ENCODE data around the gene TRIM63.

Gene TRIM63

DNA sequence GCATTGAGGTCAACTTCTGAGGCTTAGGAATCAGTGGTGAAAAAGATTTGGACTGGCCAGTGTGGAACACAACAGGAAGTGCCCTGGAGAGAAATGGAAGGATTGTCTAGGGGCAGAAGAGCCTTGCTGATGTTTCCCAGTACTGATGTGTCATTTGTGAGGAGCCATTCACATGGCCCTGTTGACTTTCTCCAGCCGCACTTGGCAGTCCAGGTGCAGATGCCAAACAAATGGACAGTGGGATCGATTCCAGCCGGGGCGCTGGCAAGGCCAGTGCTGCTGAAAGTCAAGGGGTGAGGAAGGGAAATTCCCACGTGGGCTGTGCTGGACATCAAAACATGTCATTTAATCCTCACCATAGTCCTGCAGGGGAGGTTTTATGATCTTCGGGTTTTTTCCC, 4.9 kb upstream of the TRIM63 start:
- TF ChIP-seq FOXM1 (IDR thresholded peaks at IDR 0.05; ENCODE audit: borderline replicate concordance, low read depth): no peak

DNA sequence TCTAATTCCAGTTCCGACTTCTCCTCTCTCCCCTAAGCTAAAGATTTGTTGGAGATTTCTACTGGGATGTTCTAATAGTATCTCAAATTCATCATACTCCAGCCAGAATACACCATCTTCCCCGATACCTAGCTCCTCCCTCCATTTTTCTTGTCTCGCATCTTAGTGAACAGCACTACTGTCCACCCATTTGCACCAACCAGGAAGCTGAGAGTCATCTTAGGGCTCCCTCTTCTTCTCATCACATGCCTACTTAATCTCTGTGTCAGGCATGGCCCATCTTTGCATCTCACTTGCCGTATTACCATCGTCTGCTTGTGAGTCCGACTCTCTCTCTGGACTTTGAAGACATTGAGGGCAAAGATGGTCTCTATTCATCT, 3.5 kb upstream of the TRIM63 start:
- TF ChIP-seq TCF12 (IDR thresholded peaks at IDR 0.05; ENCODE audit: low read depth) (no peak), FOXM1 (IDR thresholded peaks at IDR 0.05; ENCODE audit: borderline replicate concordance, low read depth) (no peak), RAD21 (IDR thresholded peaks at IDR 0.05; ENCODE audit: low read depth) (no peak), TEAD4 (IDR thresholded peaks at IDR 0.05) (no peak), EGR1 (IDR thresholded peaks at IDR 0.05) (no peak), ZBTB7A (IDR thresholded peaks at IDR 0.05; ENCODE audit: low read depth) (no peak)
- TF ChIP-seq, protein P1, sequence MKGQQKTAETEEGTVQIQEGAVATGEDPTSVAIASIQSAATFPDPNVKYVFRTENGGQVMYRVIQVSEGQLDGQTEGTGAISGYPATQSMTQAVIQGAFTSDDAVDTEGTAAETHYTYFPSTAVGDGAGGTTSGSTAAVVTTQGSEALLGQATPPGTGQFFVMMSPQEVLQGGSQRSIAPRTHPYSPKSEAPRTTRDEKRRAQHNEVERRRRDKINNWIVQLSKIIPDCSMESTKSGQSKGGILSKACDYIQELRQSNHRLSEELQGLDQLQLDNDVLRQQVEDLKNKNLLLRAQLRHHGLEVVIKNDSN (IDR thresholded peaks at IDR 0.05): no peak
- TF ChIP-seq, protein P2, sequence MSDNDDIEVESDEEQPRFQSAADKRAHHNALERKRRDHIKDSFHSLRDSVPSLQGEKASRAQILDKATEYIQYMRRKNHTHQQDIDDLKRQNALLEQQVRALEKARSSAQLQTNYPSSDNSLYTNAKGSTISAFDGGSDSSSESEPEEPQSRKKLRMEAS (IDR thresholded peaks at IDR 0.05): no peak
- TF ChIP-seq, protein P3, sequence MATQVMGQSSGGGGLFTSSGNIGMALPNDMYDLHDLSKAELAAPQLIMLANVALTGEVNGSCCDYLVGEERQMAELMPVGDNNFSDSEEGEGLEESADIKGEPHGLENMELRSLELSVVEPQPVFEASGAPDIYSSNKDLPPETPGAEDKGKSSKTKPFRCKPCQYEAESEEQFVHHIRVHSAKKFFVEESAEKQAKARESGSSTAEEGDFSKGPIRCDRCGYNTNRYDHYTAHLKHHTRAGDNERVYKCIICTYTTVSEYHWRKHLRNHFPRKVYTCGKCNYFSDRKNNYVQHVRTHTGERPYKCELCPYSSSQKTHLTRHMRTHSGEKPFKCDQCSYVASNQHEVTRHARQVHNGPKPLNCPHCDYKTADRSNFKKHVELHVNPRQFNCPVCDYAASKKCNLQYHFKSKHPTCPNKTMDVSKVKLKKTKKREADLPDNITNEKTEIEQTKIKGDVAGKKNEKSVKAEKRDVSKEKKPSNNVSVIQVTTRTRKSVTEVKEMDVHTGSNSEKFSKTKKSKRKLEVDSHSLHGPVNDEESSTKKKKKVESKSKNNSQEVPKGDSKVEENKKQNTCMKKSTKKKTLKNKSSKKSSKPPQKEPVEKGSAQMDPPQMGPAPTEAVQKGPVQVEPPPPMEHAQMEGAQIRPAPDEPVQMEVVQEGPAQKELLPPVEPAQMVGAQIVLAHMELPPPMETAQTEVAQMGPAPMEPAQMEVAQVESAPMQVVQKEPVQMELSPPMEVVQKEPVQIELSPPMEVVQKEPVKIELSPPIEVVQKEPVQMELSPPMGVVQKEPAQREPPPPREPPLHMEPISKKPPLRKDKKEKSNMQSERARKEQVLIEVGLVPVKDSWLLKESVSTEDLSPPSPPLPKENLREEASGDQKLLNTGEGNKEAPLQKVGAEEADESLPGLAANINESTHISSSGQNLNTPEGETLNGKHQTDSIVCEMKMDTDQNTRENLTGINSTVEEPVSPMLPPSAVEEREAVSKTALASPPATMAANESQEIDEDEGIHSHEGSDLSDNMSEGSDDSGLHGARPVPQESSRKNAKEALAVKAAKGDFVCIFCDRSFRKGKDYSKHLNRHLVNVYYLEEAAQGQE (IDR thresholded peaks at IDR 0.05; ENCODE audit: low read depth): no peak

DNA sequence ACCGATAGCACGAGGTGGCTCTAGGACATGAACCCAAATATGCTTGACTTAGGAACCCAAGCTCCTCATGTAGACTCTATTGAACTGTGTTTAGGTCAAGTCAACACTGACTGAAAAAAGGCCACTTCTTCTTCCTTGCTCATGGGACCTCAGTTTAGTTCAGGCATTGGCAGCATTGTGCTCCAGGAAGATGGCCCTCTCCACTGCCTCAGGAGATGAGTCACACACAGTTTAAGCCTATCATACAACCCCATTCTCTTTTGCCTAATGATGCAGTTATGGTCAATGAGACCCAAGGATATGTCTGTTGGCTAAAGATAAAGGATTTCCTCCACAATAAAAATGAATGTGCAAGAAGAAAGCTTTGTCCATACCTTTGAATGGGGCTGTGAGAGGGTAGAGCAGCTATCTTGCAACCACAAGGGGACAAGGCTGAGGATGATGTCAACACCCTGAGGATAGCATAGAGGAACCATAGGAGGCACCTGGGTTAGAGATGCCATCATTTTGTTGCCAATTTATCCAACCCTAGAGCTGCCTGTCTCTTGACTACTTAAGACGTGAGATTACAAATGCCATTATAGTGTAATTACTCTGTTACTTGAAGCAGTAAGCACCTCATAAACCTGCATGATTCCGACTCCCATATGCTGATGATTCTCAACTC, 3.0 kb upstream of the TRIM63 start:
- TF ChIP-seq, protein P1 (IDR thresholded peaks at IDR 0.05): no peak
- TF ChIP-seq EGR1 (IDR thresholded peaks at IDR 0.05) (no peak), YY1 (IDR thresholded peaks at IDR 0.05; ENCODE audit: low read depth) (no peak), EP300 (IDR thresholded peaks at IDR 0.05; ENCODE audit: borderline replicate concordance) (no peak), TEAD4 (IDR thresholded peaks at IDR 0.05) (no peak), ZBTB7A (IDR thresholded peaks at IDR 0.05; ENCODE audit: low read depth) (no peak), CREB1 (IDR thresholded peaks at IDR 0.05; ENCODE audit: low read depth) (no peak), TAF1 (IDR thresholded peaks at IDR 0.05; ENCODE audit: low read depth) (no peak), CEBPB (IDR thresholded peaks at IDR 0.05) (no peak), RAD21 (IDR thresholded peaks at IDR 0.05; ENCODE audit: low read depth) (no peak), NFIC (IDR thresholded peaks at IDR 0.05) (no peak), FOXM1 (IDR thresholded peaks at IDR 0.05; ENCODE audit: borderline replicate concordance, low read depth) (no peak), TCF12 (IDR thresholded peaks at IDR 0.05; ENCODE audit: low read depth) (no peak)
- TF ChIP-seq, protein P2 (IDR thresholded peaks at IDR 0.05): no peak
- TF ChIP-seq, protein P3 (IDR thresholded peaks at IDR 0.05; ENCODE audit: low read depth): no peak

DNA sequence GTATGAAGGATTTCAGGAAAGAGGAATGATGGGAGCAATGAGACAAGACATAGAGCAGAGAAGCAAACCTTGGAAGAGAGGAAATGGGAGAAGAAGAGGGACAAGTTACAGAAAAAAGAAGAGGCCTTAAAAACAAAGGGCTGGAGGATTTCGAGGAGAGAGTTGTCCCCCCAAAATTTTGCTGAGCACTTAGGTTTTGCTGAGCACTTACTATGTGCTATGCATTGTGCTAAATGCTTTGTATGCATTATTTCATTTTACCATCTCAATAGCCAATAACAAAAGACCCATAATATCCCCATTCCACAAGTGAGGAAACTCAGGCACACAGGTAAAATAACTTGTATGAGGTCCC, 2.5 kb upstream of the TRIM63 start:
- TF ChIP-seq, protein P2 (IDR thresholded peaks at IDR 0.05): no peak
- TF ChIP-seq, protein P1 (IDR thresholded peaks at IDR 0.05): no peak
- TF ChIP-seq CREB1 (IDR thresholded peaks at IDR 0.05; ENCODE audit: low read depth): no peak
- TF ChIP-seq CEBPB (IDR thresholded peaks at IDR 0.05): no peak
- no peak for TF ChIP-seq EGR1 (IDR thresholded peaks at IDR 0.05)

DNA sequence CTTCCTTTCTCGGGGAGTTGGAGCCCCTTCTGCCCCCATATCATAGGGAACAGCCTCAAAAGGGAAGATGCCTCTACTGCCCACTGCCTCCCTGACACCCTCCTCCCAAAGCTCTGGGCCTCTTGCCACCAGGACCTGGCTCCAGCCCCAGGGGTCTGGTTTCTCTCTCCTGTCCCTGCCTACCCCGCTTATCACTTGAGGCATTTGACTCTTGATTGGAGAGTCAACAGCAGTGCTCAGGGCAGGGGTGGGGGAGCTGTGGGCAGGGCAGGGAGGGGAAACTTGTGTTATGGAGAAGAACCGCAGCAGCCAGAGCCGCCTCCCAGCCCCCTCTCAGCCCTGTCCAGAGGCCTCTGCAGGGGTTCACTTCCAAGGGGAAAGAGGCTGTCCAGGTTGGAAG, 573 bp downstream of the TRIM63 start:
- TF ChIP-seq NFIC (IDR thresholded peaks at IDR 0.05) (no peak), FOXM1 (IDR thresholded peaks at IDR 0.05; ENCODE audit: borderline replicate concordance, low read depth) (no peak), EP300 (IDR thresholded peaks at IDR 0.05; ENCODE audit: borderline replicate concordance) (no peak), EGR1 (IDR thresholded peaks at IDR 0.05) (no peak), TCF12 (IDR thresholded peaks at IDR 0.05; ENCODE audit: low read depth) (no peak), CREB1 (IDR thresholded peaks at IDR 0.05; ENCODE audit: low read depth) (no peak), CEBPB (IDR thresholded peaks at IDR 0.05) (no peak), YY1 (IDR thresholded peaks at IDR 0.05; ENCODE audit: low read depth) (no peak), TAF1 (IDR thresholded peaks at IDR 0.05; ENCODE audit: low read depth) (no peak), ZBTB7A (IDR thresholded peaks at IDR 0.05; ENCODE audit: low read depth) (no peak), TEAD4 (IDR thresholded peaks at IDR 0.05) (no peak)
- TF ChIP-seq, protein P2 (IDR thresholded peaks at IDR 0.05): no peak
- TF ChIP-seq, protein P1 (IDR thresholded peaks at IDR 0.05): no peak
- TF ChIP-seq, protein P3 (IDR thresholded peaks at IDR 0.05; ENCODE audit: low read depth): no peak
